Hematopoietic multipotent progenitor cell treated with erythropoietin and hydrocortisone succinate and interleukin-3 and kit ligand, for 17 days (in vitro differentiated cells): ENCODE results near the gene CLPX.
"Not testable (repeated sequence)": the region's sequence is repeated elsewhere in the genome, so short reads cannot be mapped to it uniquely, and the experiment has no call there.

Source experiments
- DNase-seq: peaks from one replicate; pipeline ENCODE4 v3.0.0-alpha.2; 2015; ENCODE audit warnings: low spot score

The CLPX gene

DNA sequence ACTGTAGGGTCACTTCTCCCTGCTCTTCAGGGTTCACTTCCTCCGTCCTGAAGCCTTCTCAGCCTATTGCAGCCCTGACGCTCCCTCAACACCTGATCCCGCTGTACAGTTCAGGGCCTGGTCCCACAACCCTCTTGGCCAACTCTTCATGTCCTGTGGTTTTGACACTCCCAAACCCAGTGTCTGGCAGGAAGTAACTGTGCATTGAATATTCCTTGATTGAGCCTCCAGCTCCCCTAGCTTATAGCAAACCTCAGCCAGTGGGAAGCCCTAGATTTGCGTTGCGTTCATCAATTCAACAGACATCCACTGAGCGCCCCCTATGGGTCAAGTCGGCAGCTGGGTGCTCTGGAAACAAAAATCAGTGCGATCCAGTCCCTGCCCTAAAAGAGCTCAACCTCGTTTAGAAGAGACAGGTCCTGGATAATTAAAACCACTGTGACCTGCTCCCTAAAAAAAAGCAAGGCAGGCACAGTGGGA lies 83.7 kb downstream of the CLPX start:
- peak; percentile 44 for DNase-seq

GRCh38 chr15:65100442-65100841 lies 84.7 kb downstream of the CLPX start:
- no peak for DNase-seq

DNA sequence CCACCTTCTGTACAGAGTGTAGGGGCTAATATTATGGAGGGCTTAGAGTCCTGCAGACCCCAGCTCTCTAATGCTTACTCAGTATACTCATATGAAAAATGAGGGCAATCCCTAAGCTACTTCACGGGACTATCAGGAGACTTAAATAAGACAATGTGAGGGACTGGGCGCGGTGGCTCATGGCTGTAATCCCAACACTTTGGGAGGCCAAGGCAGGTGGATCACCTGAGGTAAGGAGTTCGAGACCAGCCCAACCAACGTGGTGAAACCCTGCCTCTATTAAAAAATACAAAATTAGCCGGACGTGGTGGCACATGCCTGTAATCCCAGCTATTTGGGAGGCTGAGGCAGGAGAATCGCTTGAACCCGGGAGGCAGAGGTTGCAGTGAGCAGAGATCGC lies 85.3 kb downstream of the CLPX start:
- DNase-seq, result not testable (repeated sequence)

DNA sequence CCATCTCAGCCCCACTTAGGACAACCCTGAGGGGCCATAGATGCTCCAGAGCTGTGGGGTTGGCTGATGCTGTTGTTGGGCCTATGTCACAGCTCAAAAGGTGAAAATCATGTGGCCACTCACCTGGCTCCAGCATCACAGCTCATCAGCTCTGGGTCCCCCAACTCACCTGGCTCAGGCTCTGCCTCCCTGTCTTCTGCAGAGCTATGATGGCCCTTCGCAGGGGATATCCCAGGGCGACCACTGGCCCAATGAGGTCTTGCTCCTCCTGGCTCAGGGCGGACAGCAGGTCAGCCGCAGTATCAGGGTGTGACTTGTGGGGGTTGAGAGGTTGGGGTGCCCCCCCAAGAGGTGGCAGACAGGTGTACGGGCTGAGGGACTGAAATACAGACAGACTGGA lies 85.8 kb downstream of the CLPX start:
- no peak for DNase-seq
